ENCODE results near the gene RHOD.

RHOD gene

GRCh38 chr11:67071420-67072284 is 15.0 kb downstream of the RHOD start:
- peak; percentile 58 for DNase-seq (ENCODE audit: low read depth)

GRCh38 chr11:67072295-67072694 is 15.6 kb downstream of the RHOD start:
- Histone ChIP-seq H3K4me3 (ENCODE audit: low read length) (no peak overlapping the region), H3K36me3 (ENCODE audit: control insufficient read depth, insufficient read depth, low read length, severe bottlenecking) (no peaks in the 10 kb centered on the region), H3K27me3 (replicated peaks; ENCODE audit: control insufficient read depth, insufficient read depth, low read length) (no peaks in the 10 kb centered on the region), H3K4me1 (ENCODE audit: control insufficient read depth, insufficient read depth, low read length) (no peaks in the 10 kb centered on the region), H3K9ac (ENCODE audit: low read length) (no peak overlapping the region), H3K9me3 (ENCODE audit: control insufficient read depth, low read length) (no peaks in the 10 kb centered on the region)
- DNase-seq (ENCODE audit: low read depth) = no peak

More at GRCh38 chr11:67071420-67072284, 15.0 kb downstream of the RHOD start:
- Histone ChIP-seq H3K36me3 (ENCODE audit: control insufficient read depth, insufficient read depth, low read length, severe bottlenecking) (no peaks in the 10 kb centered on the region), H3K4me3 (ENCODE audit: low read length) (peak overlapping the region; percentile 23), H3K9ac (ENCODE audit: low read length) (no peak overlapping the region), H3K27me3 (replicated peaks; ENCODE audit: control insufficient read depth, insufficient read depth, low read length) (no peaks in the 10 kb centered on the region), H3K4me1 (ENCODE audit: control insufficient read depth, insufficient read depth, low read length) (no peaks in the 10 kb centered on the region), H3K9me3 (ENCODE audit: control insufficient read depth, low read length) (no peaks in the 10 kb centered on the region)

GRCh38 chr11:67073908-67074307 is 17.3 kb downstream of the RHOD start:
- Histone ChIP-seq H3K9ac (ENCODE audit: low read length) (no peak overlapping the region), H3K9me3 (ENCODE audit: control insufficient read depth, low read length) (no peaks in the 10 kb centered on the region), H3K27me3 (replicated peaks; ENCODE audit: control insufficient read depth, insufficient read depth, low read length) (no peaks in the 10 kb centered on the region), H3K4me3 (ENCODE audit: low read length) (no peak overlapping the region), H3K4me1 (ENCODE audit: control insufficient read depth, insufficient read depth, low read length) (no peaks in the 10 kb centered on the region), H3K36me3 (ENCODE audit: control insufficient read depth, insufficient read depth, low read length, severe bottlenecking) (no peaks in the 10 kb centered on the region)
- DNase-seq (ENCODE audit: low read depth) = no peak

- H3K4me3 ChIP-seq (ENCODE audit: low read length) = no peak overlapping the region
- no peak for DNase-seq (ENCODE audit: low read depth)
- H3K27me3 ChIP-seq (replicated peaks; ENCODE audit: control insufficient read depth, insufficient read depth, low read length) = no peaks in the 10 kb centered on the region
- no peaks in the 10 kb centered on the region for H3K36me3 ChIP-seq (ENCODE audit: control insufficient read depth, insufficient read depth, low read length, severe bottlenecking)
- no peaks in the 10 kb centered on the region for H3K4me1 ChIP-seq (ENCODE audit: control insufficient read depth, insufficient read depth, low read length)
- no peak overlapping the region for H3K9ac ChIP-seq (ENCODE audit: low read length)
- H3K9me3 ChIP-seq (ENCODE audit: control insufficient read depth, low read length) = no peaks in the 10 kb centered on the region
Observed at GRCh38 chr11:67076202-67076601, 19.6 kb downstream of the RHOD start.

GRCh38 chr11:67079065-67079705 is 22.5 kb downstream of the RHOD start:
- Histone ChIP-seq H3K9me3 (ENCODE audit: control insufficient read depth, low read length) (no peaks in the 10 kb centered on the region), H3K4me3 (ENCODE audit: low read length) (no peak overlapping the region), H3K4me1 (ENCODE audit: control insufficient read depth, insufficient read depth, low read length) (peaks cover 6% of the 10 kb centered on the region), H3K36me3 (ENCODE audit: control insufficient read depth, insufficient read depth, low read length, severe bottlenecking) (no peaks in the 10 kb centered on the region), H3K9ac (ENCODE audit: low read length) (no peak overlapping the region), H3K27me3 (replicated peaks; ENCODE audit: control insufficient read depth, insufficient read depth, low read length) (no peaks in the 10 kb centered on the region)
- DNase-seq (ENCODE audit: low read depth) = no peak

GRCh38 chr11:67082071-67082791 is 25.6 kb downstream of the RHOD start:
- peak; percentile 15 for DNase-seq (ENCODE audit: low read depth)

GRCh38 chr11:67083786-67084366 is 27.2 kb downstream of the RHOD start:
- H3K9me3 ChIP-seq (ENCODE audit: control insufficient read depth, low read length) = no peaks in the 10 kb centered on the region
- H3K4me1 ChIP-seq (ENCODE audit: control insufficient read depth, insufficient read depth, low read length) = peaks cover 6% of the 10 kb centered on the region
- no peak for DNase-seq (ENCODE audit: low read depth)
- H3K36me3 ChIP-seq (ENCODE audit: control insufficient read depth, insufficient read depth, low read length, severe bottlenecking) = no peaks in the 10 kb centered on the region
- no peak overlapping the region for H3K4me3 ChIP-seq (ENCODE audit: low read length)
- no peak overlapping the region for H3K9ac ChIP-seq (ENCODE audit: low read length)
- no peaks in the 10 kb centered on the region for H3K27me3 ChIP-seq (replicated peaks; ENCODE audit: control insufficient read depth, insufficient read depth, low read length)

More at GRCh38 chr11:67082071-67082791, 25.6 kb downstream of the RHOD start:
- H3K9ac ChIP-seq (ENCODE audit: low read length) = no peak overlapping the region
- H3K4me3 ChIP-seq (ENCODE audit: low read length) = no peak overlapping the region
- H3K4me1 ChIP-seq (ENCODE audit: control insufficient read depth, insufficient read depth, low read length) = peaks cover 6% of the 10 kb centered on the region
- no peaks in the 10 kb centered on the region for H3K27me3 ChIP-seq (replicated peaks; ENCODE audit: control insufficient read depth, insufficient read depth, low read length)
- H3K36me3 ChIP-seq (ENCODE audit: control insufficient read depth, insufficient read depth, low read length, severe bottlenecking) = no peaks in the 10 kb centered on the region
- H3K9me3 ChIP-seq (ENCODE audit: control insufficient read depth, low read length) = no peaks in the 10 kb centered on the region

- H3K9ac ChIP-seq (ENCODE audit: low read length) = no peak overlapping the region
- no peaks in the 10 kb centered on the region for H3K9me3 ChIP-seq (ENCODE audit: control insufficient read depth, low read length)
- H3K27me3 ChIP-seq (replicated peaks; ENCODE audit: control insufficient read depth, insufficient read depth, low read length) = no peaks in the 10 kb centered on the region
- H3K36me3 ChIP-seq (ENCODE audit: control insufficient read depth, insufficient read depth, low read length, severe bottlenecking) = no peaks in the 10 kb centered on the region
- no peak overlapping the region for H3K4me3 ChIP-seq (ENCODE audit: low read length)
- H3K4me1 ChIP-seq (ENCODE audit: control insufficient read depth, insufficient read depth, low read length) = peaks cover 6% of the 10 kb centered on the region
- DNase-seq (ENCODE audit: low read depth) = no peak
Observed at GRCh38 chr11:67085617-67086016, 29.0 kb downstream of the RHOD start.

- no peaks in the 10 kb centered on the region for H3K9me3 ChIP-seq (ENCODE audit: control insufficient read depth, low read length)
- DNase-seq (ENCODE audit: low read depth) = no peak
- H3K27me3 ChIP-seq (replicated peaks; ENCODE audit: control insufficient read depth, insufficient read depth, low read length) = no peaks in the 10 kb centered on the region
- no peak overlapping the region for H3K4me3 ChIP-seq (ENCODE audit: low read length)
- H3K4me1 ChIP-seq (ENCODE audit: control insufficient read depth, insufficient read depth, low read length) = no peaks in the 10 kb centered on the region
- no peak overlapping the region for H3K9ac ChIP-seq (ENCODE audit: low read length)
- H3K36me3 ChIP-seq (ENCODE audit: control insufficient read depth, insufficient read depth, low read length, severe bottlenecking) = no peaks in the 10 kb centered on the region
Observed at GRCh38 chr11:67090717-67091116, 34.1 kb downstream of the RHOD start.

- peaks cover 3% of the 10 kb centered on the region for H3K27me3 ChIP-seq (replicated peaks; ENCODE audit: control insufficient read depth, insufficient read depth, low read length)
- H3K9ac ChIP-seq (ENCODE audit: low read length) = no peak overlapping the region
- H3K36me3 ChIP-seq (ENCODE audit: control insufficient read depth, insufficient read depth, low read length, severe bottlenecking) = no peaks in the 10 kb centered on the region
- no peaks in the 10 kb centered on the region for H3K4me1 ChIP-seq (ENCODE audit: control insufficient read depth, insufficient read depth, low read length)
- H3K9me3 ChIP-seq (ENCODE audit: control insufficient read depth, low read length) = no peaks in the 10 kb centered on the region
- no peak for DNase-seq (ENCODE audit: low read depth)
- H3K4me3 ChIP-seq (ENCODE audit: low read length) = no peak overlapping the region
Observed at GRCh38 chr11:67095214-67095507, 38.5 kb downstream of the RHOD start.

- no peak overlapping the region for H3K4me3 ChIP-seq (ENCODE audit: low read length)
- H3K4me1 ChIP-seq (ENCODE audit: control insufficient read depth, insufficient read depth, low read length) = no peaks in the 10 kb centered on the region
- DNase-seq (ENCODE audit: low read depth) = no peak
- H3K27me3 ChIP-seq (replicated peaks; ENCODE audit: control insufficient read depth, insufficient read depth, low read length) = peaks cover 3% of the 10 kb centered on the region
- H3K36me3 ChIP-seq (ENCODE audit: control insufficient read depth, insufficient read depth, low read length, severe bottlenecking) = no peaks in the 10 kb centered on the region
- H3K9ac ChIP-seq (ENCODE audit: low read length) = no peak overlapping the region
- H3K9me3 ChIP-seq (ENCODE audit: control insufficient read depth, low read length) = no peaks in the 10 kb centered on the region
Observed at GRCh38 chr11:67098799-67099429, 42.3 kb downstream of the RHOD start.

All from adipocyte (in vitro differentiated cells).